DND-41 (cell line): ENCODE data around the gene ITM2B.
"Not testable (repeated sequence)": the region's sequence is repeated elsewhere in the genome, so short reads cannot be mapped to it uniquely, and the experiment has no call there.

Experiments
- ATAC-seq: fragments of 200-7000 bp; cut with Tn5 transposase; 3 replicates; pipeline ENCODE4 v1.9.1; 2021; ENCODE audit warnings: low read depth; ENCODE audit not compliant: insufficient read depth
- DNase-seq: peaks from one replicate; pipeline ENCODE4 v3.0.0-alpha.2; 2020
- H2AFZ ChIP-seq: 2 replicates; pipeline ENCODE4 v1.6.0; 2012; ENCODE audit warnings: low read depth, low read length
- H3K27ac ChIP-seq: 2 replicates; pipeline ENCODE4 v1.5.1; 2012; ENCODE audit warnings: low read length, inconsistent platforms
- H3K27me3 ChIP-seq: fragments of 200-600 bp; sonication (generic); 2 replicates; pipeline ENCODE4 v1.6.0; 2012; ENCODE audit warnings: low read length, mild to moderate bottlenecking, inconsistent platforms; ENCODE audit not compliant: insufficient read depth, poor library complexity
- H3K36me3 ChIP-seq: 2 replicates; pipeline ENCODE4 v1.5.1; 2012; ENCODE audit warnings: low read length, inconsistent platforms; ENCODE audit not compliant: insufficient read depth
- H3K4me1 ChIP-seq: 2 replicates; pipeline ENCODE4 v1.5.1; 2012; ENCODE audit warnings: mild to moderate bottlenecking, low read length; ENCODE audit not compliant: insufficient read depth
- H3K4me2 ChIP-seq: 2 replicates; pipeline ENCODE4 v1.6.0; 2012; ENCODE audit warnings: mild to moderate bottlenecking, moderate library complexity, low read length, inconsistent platforms; ENCODE audit not compliant: insufficient read depth
- H3K4me3 ChIP-seq, 2 experiments: fragments of 200-600 bp in 1 of 2; shearing (Covaris generic) in 1 of 2; 2 replicates each; pipeline ENCODE4 v1.5.1; 2012 to 2016; ENCODE audit warnings: inconsistent platforms in 2 of 2, low read length in 2 of 2, mild to moderate bottlenecking in 2 of 2, low read depth in 1 of 2, moderate library complexity in 1 of 2
- H3K79me2 ChIP-seq: 2 replicates; pipeline ENCODE4 v1.6.0; 2012; ENCODE audit warnings: low read length, inconsistent platforms; ENCODE audit not compliant: insufficient read depth
- H3K9ac ChIP-seq: 2 replicates; pipeline ENCODE4 v1.6.0; 2012; ENCODE audit warnings: low read depth, mild to moderate bottlenecking, inconsistent platforms, low read length, moderate library complexity
- H3K9me3 ChIP-seq: 2 replicates; pipeline ENCODE4 v1.5.1; 2012; ENCODE audit warnings: low read length, moderate library complexity, mild to moderate bottlenecking, inconsistent platforms; ENCODE audit not compliant: insufficient read depth, severe bottlenecking
- H4K20me1 ChIP-seq: 2 replicates; pipeline ENCODE4 v1.6.0; 2012; ENCODE audit warnings: low read length; ENCODE audit not compliant: insufficient read depth
- EZH2 ChIP-seq: IDR thresholded peaks from 3 replicates; pipeline ENCODE4 v1.6.1; 2012; ENCODE audit warnings: borderline replicate concordance, low read depth, mild to moderate bottlenecking, moderate library complexity, low read length, inconsistent platforms; ENCODE audit not compliant: severe bottlenecking
- TF ChIP-seq, protein P1 (sequence below): IDR thresholded peaks from 2 replicates; pipeline ENCODE4 v1.5.1; 2012; ENCODE audit warnings: borderline replicate concordance, low read length, moderate library complexity, mild to moderate bottlenecking; ENCODE audit not compliant: poor library complexity, severe bottlenecking; ENCODE audit errors: extremely low read depth

The ITM2B gene

DNA sequence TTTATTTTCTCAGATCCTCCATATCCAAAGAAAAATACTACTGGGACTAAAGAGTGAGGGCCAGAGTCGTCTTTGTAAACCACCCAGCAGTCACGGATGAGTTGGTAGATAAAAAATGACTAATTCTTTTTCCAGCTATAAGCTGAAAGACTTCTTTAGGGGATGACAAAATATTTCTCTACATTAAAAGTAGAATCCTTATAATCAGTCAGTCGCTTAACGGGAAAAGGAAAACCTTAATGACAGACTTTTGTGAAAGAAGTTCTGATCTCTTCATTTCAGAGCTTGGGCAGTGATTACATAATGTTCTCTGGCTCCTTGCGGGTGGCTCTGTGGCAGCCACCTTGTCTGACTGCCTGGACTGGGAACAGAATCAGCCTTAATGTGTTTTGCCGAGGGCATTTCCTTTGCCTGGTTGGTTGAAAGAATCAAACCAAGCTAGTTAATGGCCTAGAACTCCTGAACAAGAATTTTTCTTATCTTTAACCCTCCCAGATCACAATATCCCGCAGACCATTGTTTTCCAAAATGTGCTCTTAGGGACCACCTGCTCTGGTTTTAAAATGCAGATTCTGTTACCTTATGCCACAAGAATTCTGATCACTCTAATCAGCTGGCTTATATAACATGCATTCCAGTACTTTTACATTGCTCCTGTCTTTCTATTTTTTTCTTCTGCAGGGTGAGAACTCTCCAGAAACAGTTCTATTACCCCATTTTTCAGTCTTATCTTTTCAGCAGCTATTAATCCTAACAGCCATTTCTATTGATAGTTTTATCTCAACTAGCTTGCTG, 2.5 kb downstream of the ITM2B start:
- peak; percentile 28 for DNase-seq

DNA sequence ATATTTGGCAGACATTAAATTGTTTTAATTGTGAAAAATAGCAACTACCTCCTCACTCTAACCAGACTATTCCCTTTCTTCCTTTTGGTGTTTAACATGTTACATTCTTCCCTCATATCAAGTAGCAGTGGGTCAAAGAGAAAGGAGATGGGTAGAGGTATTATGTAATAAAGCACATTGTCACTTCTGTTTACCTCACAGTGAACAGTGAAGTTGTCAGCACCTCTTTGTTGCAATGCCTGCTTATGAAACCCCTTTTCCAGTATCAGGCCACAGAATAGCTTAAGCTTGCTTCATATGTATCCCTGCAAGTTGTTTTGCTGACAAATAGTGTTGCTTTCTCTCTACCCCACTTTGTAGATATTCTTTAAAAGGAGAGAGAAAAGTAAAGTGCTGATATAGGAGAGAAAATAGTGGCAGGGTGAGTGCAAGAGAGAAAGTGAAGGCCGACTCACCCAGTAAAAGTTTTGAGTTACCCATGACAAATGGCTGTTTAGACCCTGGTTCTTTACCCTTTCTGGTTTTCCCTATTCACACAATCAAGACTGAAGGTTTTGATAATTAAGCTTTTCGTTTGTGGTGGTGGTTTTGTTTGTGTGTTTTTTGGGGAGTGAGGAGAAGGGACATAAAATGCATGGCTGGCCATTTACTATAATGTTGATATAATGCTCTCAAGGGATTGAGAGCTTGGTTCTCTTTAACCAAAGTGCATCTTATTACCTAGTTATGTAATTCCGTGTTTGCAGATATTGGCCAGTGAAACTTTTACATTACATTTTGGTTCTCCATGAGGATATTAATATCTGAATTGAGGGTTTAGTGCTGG, 3.7 kb downstream of the ITM2B start:
- Histone ChIP-seq H4K20me1 (peaks cover 16% of the 10 kb centered on the region), H3K4me2 (peak overlapping the region; percentile 79), H3K9me3 (no peaks in the 10 kb centered on the region), H3K4me3 (peak overlapping the region in 1 of 2 experiments; percentile 23; a peak in 2 of 4 replicates), H2AFZ (no peak overlapping the region), H3K9ac (peak overlapping the region; percentile 99), H3K27me3 (no peaks in the 10 kb centered on the region), H3K36me3 (peaks cover 49% of the 10 kb centered on the region), H3K27ac (peak overlapping the region; percentile 31; the same call in 1 of the 2 replicates), H3K79me2 (peaks cover 91% of the 10 kb centered on the region), H3K4me1 (peaks cover 48% of the 10 kb centered on the region)
- no peak for TF ChIP-seq EZH2
- TF ChIP-seq, protein P1, sequence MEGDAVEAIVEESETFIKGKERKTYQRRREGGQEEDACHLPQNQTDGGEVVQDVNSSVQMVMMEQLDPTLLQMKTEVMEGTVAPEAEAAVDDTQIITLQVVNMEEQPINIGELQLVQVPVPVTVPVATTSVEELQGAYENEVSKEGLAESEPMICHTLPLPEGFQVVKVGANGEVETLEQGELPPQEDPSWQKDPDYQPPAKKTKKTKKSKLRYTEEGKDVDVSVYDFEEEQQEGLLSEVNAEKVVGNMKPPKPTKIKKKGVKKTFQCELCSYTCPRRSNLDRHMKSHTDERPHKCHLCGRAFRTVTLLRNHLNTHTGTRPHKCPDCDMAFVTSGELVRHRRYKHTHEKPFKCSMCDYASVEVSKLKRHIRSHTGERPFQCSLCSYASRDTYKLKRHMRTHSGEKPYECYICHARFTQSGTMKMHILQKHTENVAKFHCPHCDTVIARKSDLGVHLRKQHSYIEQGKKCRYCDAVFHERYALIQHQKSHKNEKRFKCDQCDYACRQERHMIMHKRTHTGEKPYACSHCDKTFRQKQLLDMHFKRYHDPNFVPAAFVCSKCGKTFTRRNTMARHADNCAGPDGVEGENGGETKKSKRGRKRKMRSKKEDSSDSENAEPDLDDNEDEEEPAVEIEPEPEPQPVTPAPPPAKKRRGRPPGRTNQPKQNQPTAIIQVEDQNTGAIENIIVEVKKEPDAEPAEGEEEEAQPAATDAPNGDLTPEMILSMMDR: no peak
- DNase-seq: no peak
- no peak for ATAC-seq

More for the DNA sequence above, 2.5 kb downstream of the ITM2B start:
- TF ChIP-seq, protein P1: no peak
- no peak for TF ChIP-seq EZH2
- Histone ChIP-seq H3K27ac (peak overlapping the region; percentile 33; the same call in 1 of the 2 replicates), H3K4me3 (peak overlapping the region in 1 of 2 experiments; percentile 70; a peak in 2 of 4 replicates), H4K20me1 (peaks cover 16% of the 10 kb centered on the region), H3K79me2 (peaks cover 79% of the 10 kb centered on the region), H3K4me1 (peaks cover 48% of the 10 kb centered on the region), H2AFZ (no peak overlapping the region), H3K36me3 (peaks cover 42% of the 10 kb centered on the region), H3K27me3 (no peaks in the 10 kb centered on the region), H3K4me2 (peak overlapping the region; percentile 79), H3K9me3 (no peaks in the 10 kb centered on the region), H3K9ac (peak overlapping the region; percentile 99; the same call in 1 of the 2 replicates)
- peak; percentile 23; the same call in 1 of the 3 replicates for ATAC-seq

DNA sequence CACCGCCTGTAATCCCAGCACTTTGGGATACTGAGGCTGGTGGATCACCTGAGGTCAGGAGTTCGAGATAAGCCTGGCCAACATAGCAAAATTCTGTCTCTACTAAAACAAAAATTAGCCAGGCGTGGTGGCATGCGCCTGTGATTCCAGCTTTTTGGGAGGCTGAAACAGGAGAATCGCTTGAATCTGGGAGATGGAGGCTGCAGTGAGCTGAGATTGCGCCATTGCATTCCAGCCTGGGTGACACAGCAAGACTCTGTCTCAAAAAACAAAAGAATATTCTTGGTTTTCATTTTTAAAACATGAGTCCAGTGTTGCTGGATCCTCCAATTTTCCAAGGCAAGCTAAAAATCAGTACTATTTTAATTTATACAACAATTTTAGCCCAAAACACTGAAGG, 6.4 kb downstream of the ITM2B start:
- H3K79me2 ChIP-seq: peaks cover 100% of the 10 kb centered on the region
- not testable (repeated sequence) for H3K9me3 ChIP-seq
- peaks cover 19% of the 10 kb centered on the region for H4K20me1 ChIP-seq

DNA sequence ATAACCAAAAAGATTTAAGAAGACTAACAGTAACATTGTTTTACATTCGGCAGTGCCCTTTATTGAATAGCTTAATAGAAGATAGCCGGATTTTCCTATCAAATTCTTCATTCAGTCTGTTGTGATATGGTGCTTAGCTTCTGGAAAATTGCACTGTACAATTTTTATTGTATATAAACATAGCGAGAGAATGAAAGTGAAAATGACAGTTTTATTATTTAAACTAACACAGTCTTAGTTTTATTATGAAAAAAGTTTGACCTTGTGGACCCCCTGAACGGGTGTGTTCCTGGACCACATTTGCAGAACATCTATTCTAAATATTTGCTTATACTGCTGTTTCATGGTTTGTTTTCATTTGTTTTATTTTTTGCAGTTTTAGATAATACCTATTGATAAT, 8.6 kb downstream of the ITM2B start:
- Histone ChIP-seq H3K79me2 (peaks cover 98% of the 10 kb centered on the region), H3K27me3 (no peaks in the 10 kb centered on the region), H3K4me3 (no peak overlapping the region), H3K27ac (no peak overlapping the region), H3K4me2 (no peak overlapping the region), H3K9me3 (no peaks in the 10 kb centered on the region), H4K20me1 (peaks cover 14% of the 10 kb centered on the region), H2AFZ (no peak overlapping the region), H3K4me1 (peaks cover 12% of the 10 kb centered on the region), H3K9ac (no peak overlapping the region), H3K36me3 (peaks cover 54% of the 10 kb centered on the region)
- no peak for ATAC-seq
- DNase-seq: no peak
- TF ChIP-seq EZH2: no peak
- TF ChIP-seq, protein P1: no peak

More for the DNA sequence above, 6.4 kb downstream of the ITM2B start:
- H3K36me3 ChIP-seq: peaks cover 65% of the 10 kb centered on the region
- H2AFZ ChIP-seq, ATAC-seq, H3K27ac ChIP-seq, H3K9ac ChIP-seq, H3K27me3 ChIP-seq, H3K4me3 ChIP-seq, H3K4me2 ChIP-seq, DNase-seq: not testable (repeated sequence)
- peaks cover 35% of the 10 kb centered on the region for H3K4me1 ChIP-seq
